ENCODE measurements around the gene NDUFB7.
A peak's percentile ranks its signal among the peaks of the same experiment; 100 is the strongest.

The NDUFB7 gene

GRCh38 chr19:14520543-14520942 lies 51.3 kb downstream of the NDUFB7 start:
- no peak for DNase-seq (ENCODE audit: low spot score)

- DNase-seq (ENCODE audit: low spot score) = no peak
These were observed 51.9 kb downstream of the NDUFB7 start for GRCh38 chr19:14519860-14520407.

- no peak for DNase-seq (ENCODE audit: low spot score)
These were observed 52.5 kb downstream of the NDUFB7 start for GRCh38 chr19:14519245-14519859.

GRCh38 chr19:14517840-14518505 lies 53.9 kb downstream of the NDUFB7 start, which contains the start of gene DNAJB1:
Gene DNAJB1 (minus strand): TSS chr19:14518397. CDS start chr19:14518349, 48 bp downstream.
- peak; percentile 71 for DNase-seq (ENCODE audit: low spot score)

- no peak for DNase-seq (ENCODE audit: low spot score)
These were observed 54.4 kb downstream of the NDUFB7 start for GRCh38 chr19:14517446-14517839.

- DNase-seq (ENCODE audit: low spot score) = no peak
These were observed 55.0 kb downstream of the NDUFB7 start for GRCh38 chr19:14516746-14517438.

Measured in cerebellar cortex (tissue), 1 donor.